Measurements from ENCODE around the gene PANK2.

DNA sequence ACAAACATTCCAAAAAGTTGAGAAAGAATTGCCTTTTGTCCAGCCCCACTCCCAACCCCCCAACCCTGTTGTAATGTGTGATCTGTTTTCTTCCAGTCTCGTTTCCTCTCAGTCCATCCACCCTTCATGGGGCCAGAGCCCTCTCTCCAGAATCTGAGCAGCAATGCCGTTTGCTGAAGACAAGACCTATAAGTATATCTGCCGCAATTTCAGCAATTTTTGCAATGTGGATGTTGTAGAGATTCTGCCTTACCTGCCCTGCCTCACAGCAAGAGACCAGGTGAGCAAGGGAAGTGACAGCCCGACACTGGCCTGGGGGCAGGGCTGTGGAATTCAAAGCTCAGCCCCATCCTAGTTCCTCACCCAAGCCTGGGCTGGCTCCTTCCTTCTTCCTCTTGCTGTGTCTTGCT is 34.7 kb upstream of the PANK2 start:
- TF ChIP-seq EZH2phosphoT487 (IDR thresholded peaks at IDR 0.05; ENCODE audit: borderline replicate concordance, low read depth) (no peak), EP300 (IDR thresholded peaks at IDR 0.05; ENCODE audit: borderline replicate concordance in 1 of 2, low read depth in 1 of 2, low read length in 1 of 2) (no peak), POLR2AphosphoS5 (IDR thresholded peaks at IDR 0.05; ENCODE audit: low read depth, low read length) (no peak)
- TF ChIP-seq, protein P1, sequence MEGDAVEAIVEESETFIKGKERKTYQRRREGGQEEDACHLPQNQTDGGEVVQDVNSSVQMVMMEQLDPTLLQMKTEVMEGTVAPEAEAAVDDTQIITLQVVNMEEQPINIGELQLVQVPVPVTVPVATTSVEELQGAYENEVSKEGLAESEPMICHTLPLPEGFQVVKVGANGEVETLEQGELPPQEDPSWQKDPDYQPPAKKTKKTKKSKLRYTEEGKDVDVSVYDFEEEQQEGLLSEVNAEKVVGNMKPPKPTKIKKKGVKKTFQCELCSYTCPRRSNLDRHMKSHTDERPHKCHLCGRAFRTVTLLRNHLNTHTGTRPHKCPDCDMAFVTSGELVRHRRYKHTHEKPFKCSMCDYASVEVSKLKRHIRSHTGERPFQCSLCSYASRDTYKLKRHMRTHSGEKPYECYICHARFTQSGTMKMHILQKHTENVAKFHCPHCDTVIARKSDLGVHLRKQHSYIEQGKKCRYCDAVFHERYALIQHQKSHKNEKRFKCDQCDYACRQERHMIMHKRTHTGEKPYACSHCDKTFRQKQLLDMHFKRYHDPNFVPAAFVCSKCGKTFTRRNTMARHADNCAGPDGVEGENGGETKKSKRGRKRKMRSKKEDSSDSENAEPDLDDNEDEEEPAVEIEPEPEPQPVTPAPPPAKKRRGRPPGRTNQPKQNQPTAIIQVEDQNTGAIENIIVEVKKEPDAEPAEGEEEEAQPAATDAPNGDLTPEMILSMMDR (IDR thresholded peaks at IDR 0.05) = no peak
